Naive thymus-derived CD8-positive, alpha-beta T cell (primary cell): ENCODE measurements around the gene KDM3A. TPM values are rescaled to one million over a fixed set of nuclear protein-coding genes. Genes with fewer than 3 reads are reported as not detected.

ENCODE experiments used
- ATAC-seq, 2 donors: fragments of 150-1000 bp; cut with Tn5 transposase in 1 of 2; sonication (Bioruptor Pico), chemical (Tn5 transposase) in 1 of 2; 1 replicate in 1 of 2; 2 replicates in 1 of 2; pipeline ENCODE4 v1.10.0; 2021; ENCODE audit warnings: mild to moderate bottlenecking in 2 of 2, moderate library complexity in 2 of 2
- POLR2A ChIA-PET: fragments of 350-600 bp; sonication (Branson Sonifier 250); formaldehyde crosslinking; loops from one replicate; lab custom pipeline; 2021; ENCODE audit warnings: antibody characterized with exemption; lab: Charles Lee
- DNase-seq, 10 donors: peaks; one replicate each; pipeline versions ENCODE4 v3.0.0 to v3.0.0-alpha.2; 2020 to 2022
- H3K27ac Mint-ChIP-seq, 10 donors: one replicate each; pipeline ENCODE4 v1.8.0; 2020 to 2022; ENCODE audit warnings: mild to moderate bottlenecking in 10 of 10, mixed read lengths in 10 of 10, moderate library complexity in 4 of 10, inconsistent platforms in 1 of 10
- H3K27me3 Mint-ChIP-seq, 5 donors: one replicate each; pipeline ENCODE4 v1.8.0; 2021 to 2022; ENCODE audit warnings: mixed read lengths in 5 of 5
- H3K36me3 Mint-ChIP-seq, 3 donors: one replicate each; pipeline ENCODE4 v1.8.0; 2020 to 2022; ENCODE audit warnings: mixed read lengths in 3 of 3, mild to moderate bottlenecking in 2 of 3, inconsistent platforms in 1 of 3
- H3K4me1 Mint-ChIP-seq, 4 donors: one replicate each; pipeline ENCODE4 v1.8.0; 2021 to 2022; ENCODE audit warnings: mixed read lengths in 4 of 4
- H3K4me3 Mint-ChIP-seq, 10 donors: one replicate each; pipeline ENCODE4 v1.8.0; 2020 to 2022; ENCODE audit warnings: mild to moderate bottlenecking in 10 of 10, mixed read lengths in 10 of 10, moderate library complexity in 6 of 10, inconsistent platforms in 1 of 10
- H3K9me3 Mint-ChIP-seq, 9 donors: one replicate each; pipeline ENCODE4 v1.8.0; 2020 to 2022; ENCODE audit warnings: mixed read lengths in 9 of 9, mild to moderate bottlenecking in 3 of 9, inconsistent platforms in 1 of 9, moderate library complexity in 1 of 9
- polyA plus RNA-seq, 3 donors: library from polyadenylated mRNA; unstranded; fragments of 300-500 nt; fragmentation: Illumina TruSeq; gene quantifications; one replicate each; pipeline ENCODE4 v1.2.3, GENCODE V29; 2021
- total RNA-seq, 8 experiments: library from RNA in 2 of 8; stranded (reverse) in 2 of 8; gene quantifications; one replicate each; pipeline ENCODE4 v1.2.3 and lab custom pipeline; 2021 to 2026

The KDM3A gene
- total and polyA plus RNA-seq, 5 experiments from 2014 or later: 12.6 to 194 (median 30.4) TPM

DNA sequence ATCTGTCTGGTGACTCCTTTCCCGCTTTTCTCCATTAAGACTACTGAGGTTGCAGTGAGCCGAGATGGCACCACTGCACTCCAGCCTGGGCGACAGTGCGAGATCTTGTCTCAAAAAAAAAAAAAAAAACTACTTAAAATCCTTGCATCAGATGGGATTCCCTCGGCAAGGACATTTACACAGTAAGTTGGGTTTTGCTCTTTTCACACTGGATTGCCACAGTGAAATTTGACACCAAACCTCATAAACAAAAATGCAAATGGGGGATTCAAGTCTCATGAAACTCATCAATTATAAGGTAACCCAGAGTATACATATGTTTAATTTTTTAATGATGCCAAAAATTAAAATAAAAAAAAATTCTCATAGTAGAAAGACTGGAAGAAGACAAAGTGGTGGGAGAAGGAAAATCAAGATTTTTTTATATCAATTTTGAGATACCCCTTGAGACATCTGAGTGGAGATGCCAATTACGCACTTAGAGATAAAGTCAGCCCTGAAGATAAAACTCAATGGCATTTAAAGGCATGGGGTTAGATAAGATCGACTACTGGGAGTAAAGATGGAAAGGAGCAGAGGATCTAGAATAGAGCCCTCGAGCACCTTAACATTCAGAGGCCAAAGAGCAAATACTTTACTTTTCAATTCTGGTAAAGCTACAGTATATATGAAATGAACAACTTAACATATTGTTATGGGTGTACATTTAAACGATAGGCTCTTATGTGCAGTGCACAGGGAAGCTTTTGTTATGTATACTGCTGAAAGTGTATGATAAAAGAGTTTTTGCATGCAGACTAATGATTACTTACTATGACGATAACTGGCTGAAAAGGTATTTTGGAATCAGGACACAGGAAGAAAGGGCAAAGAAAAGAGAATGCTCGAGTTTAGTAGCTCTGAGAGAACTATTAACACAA, 84.5 kb downstream of the KDM3A start:
- H3K9me3 Mint-ChIP-seq: no peaks in the 10 kb centered on the region
- peak overlapping the region in 1 of 10 donors; percentile 51 for H3K27ac Mint-ChIP-seq
- POLR2A ChIA-PET: no interaction called here
- no peak for DNase-seq
- H3K4me1 Mint-ChIP-seq: peaks cover 0 to 2% (median 1%) of the 10 kb centered on the region in 4 donors
- no peak overlapping the region for H3K4me3 Mint-ChIP-seq
- peaks cover 0 to 45% (median 8%) of the 10 kb centered on the region in 3 donors for H3K36me3 Mint-ChIP-seq
- ATAC-seq: no peak
- H3K27me3 Mint-ChIP-seq: no peaks in the 10 kb centered on the region

GRCh38 chr2:86533589-86533988, 92.4 kb downstream of the KDM3A start:
- peaks cover 0 to 28% (median 15%) of the 10 kb centered on the region in 9 donors for H3K9me3 Mint-ChIP-seq
- peak overlapping the region in 2 of 10 donors; percentile 44 to 80 for H3K27ac Mint-ChIP-seq
- ATAC-seq: no peak
- H3K36me3 Mint-ChIP-seq: peaks cover 14 to 18% (median 18%) of the 10 kb centered on the region in 3 donors
- peaks cover 19 to 40% (median 34%) of the 10 kb centered on the region in 4 donors for H3K4me1 Mint-ChIP-seq
- H3K27me3 Mint-ChIP-seq: no peaks in the 10 kb centered on the region
- POLR2A ChIA-PET: no interaction called here
- H3K4me3 Mint-ChIP-seq: no peak overlapping the region
- DNase-seq: no peak

GRCh38 chr2:86541334-86541733, 100.2 kb downstream of the KDM3A start:
- Mint-ChIP-seq H3K27ac (peak overlapping the region in 2 of 10 donors; percentile 15 to 74), H3K36me3 (peaks cover 3 to 30% (median 14%) of the 10 kb centered on the region in 3 donors), H3K27me3 (no peaks in the 10 kb centered on the region), H3K4me3 (no peak overlapping the region), H3K4me1 (peaks cover 10 to 25% (median 18%) of the 10 kb centered on the region in 4 donors), H3K9me3 (peaks cover 0 to 16% (median 2%) of the 10 kb centered on the region in 9 donors)
- DNase-seq: no peak
- no peak for ATAC-seq
- POLR2A ChIA-PET: no interaction called here

Other genes with a start within 250 kb of the KDM3A start
- 10 to 100 TPM; 79.7 to 86.2 TPM for gene IMMT, start 245.9 kb upstream of the KDM3A start, total RNA-seq
- gene IMMT, start 245.9 kb upstream of the KDM3A start, polyA plus RNA-seq: 10 to 100 TPM; 47.5 to 71.9 (median 61.4) TPM
- gene MRPL35, start 241.9 kb upstream of the KDM3A start, total RNA-seq: 10 to 100 TPM; 17.8 to 22.8 TPM
- 10 to 100 TPM; 17.5 to 40.6 (median 24.7) TPM for gene MRPL35, start 241.9 kb upstream of the KDM3A start, polyA plus RNA-seq
- under 1 TPM in 1 of 2 experiments, not detected in 1; 0.10 TPM for gene REEP1, start 103.7 kb upstream of the KDM3A start, total RNA-seq
- gene REEP1, start 103.7 kb upstream of the KDM3A start, polyA plus RNA-seq: not detected
- 10 to 100 TPM; 83.3 to 93.2 TPM for gene CHMP3, start 122.1 kb downstream of the KDM3A start, total RNA-seq
- 10 to 100 TPM; 68.5 to 70.9 (median 70.6) TPM for gene CHMP3, start 122.1 kb downstream of the KDM3A start, polyA plus RNA-seq
- 10 to 100 TPM; 46.8 to 47.9 TPM for gene RNF103, start 182.5 kb downstream of the KDM3A start, total RNA-seq
- 1 to 10 TPM in 2 of 3 donors, under 1 TPM in 1; 0.77 to 4.4 (median 2.4) TPM for gene RNF103, start 182.5 kb downstream of the KDM3A start, polyA plus RNA-seq